Measurements from ENCODE around the gene YIPF4.

DNA sequence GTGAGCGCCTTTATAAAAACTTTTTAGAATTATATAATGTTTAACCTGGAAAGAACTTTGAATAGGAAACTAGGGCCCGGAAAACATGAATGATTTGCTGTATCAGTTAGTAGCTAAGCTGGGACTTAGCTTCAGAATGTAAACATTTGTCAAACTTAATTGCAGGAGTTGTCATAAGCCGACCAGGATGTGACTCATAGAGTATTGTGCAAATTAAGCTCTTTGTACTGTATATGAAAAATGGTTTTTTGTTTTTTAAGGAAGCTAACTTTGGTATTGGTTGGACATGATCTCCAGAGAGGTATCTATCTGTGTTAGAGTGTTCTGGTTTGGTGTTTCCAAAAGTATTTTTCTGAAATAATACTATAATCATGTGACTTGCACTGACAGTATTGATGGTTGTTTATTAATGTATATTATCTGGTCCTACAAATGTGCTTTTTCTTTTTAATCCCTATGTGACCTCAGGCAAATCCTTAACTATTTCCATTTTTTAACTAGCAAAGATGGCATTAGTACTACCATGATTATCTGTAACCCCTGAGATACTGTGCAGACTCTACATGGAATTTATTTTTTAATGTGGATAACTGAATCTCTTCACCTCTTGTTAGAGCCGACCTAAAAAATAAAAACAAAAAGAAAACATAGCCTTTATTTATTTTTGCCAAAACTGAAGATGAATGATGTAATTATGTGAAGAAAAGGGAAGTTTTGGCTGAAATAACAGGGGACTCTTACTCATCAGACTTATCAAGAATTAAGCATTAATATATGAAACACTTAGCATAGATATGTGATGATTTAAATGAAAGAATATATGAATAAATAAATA, 11.7 kb downstream of the YIPF4 start:
- TF ChIP-seq, protein P1, sequence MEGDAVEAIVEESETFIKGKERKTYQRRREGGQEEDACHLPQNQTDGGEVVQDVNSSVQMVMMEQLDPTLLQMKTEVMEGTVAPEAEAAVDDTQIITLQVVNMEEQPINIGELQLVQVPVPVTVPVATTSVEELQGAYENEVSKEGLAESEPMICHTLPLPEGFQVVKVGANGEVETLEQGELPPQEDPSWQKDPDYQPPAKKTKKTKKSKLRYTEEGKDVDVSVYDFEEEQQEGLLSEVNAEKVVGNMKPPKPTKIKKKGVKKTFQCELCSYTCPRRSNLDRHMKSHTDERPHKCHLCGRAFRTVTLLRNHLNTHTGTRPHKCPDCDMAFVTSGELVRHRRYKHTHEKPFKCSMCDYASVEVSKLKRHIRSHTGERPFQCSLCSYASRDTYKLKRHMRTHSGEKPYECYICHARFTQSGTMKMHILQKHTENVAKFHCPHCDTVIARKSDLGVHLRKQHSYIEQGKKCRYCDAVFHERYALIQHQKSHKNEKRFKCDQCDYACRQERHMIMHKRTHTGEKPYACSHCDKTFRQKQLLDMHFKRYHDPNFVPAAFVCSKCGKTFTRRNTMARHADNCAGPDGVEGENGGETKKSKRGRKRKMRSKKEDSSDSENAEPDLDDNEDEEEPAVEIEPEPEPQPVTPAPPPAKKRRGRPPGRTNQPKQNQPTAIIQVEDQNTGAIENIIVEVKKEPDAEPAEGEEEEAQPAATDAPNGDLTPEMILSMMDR (IDR thresholded peaks at IDR 0.05): no peak
- TF ChIP-seq POLR2A (IDR thresholded peaks at IDR 0.05): no peak

Measured in adrenal gland (tissue), 5 donors.